Esophagus mucosa (tissue), 1 donor: Measurements from ENCODE around the gene VAMP5. TPM values are rescaled to one million over a fixed set of nuclear protein-coding genes. Genes with fewer than 3 reads are reported as not detected.
"Not testable (repeated sequence)": the region's sequence is repeated elsewhere in the genome, so short reads cannot be mapped to it uniquely, and the experiment has no call there.

ENCODE experiments used
- ATAC-seq: fragments of 200-7000 bp; cut with Tn5 transposase; one replicate; pipeline ENCODE4 v1.9.1; 2020
- total RNA-seq: library from RNA; stranded (reverse); gene quantifications from one replicate; pipeline ENCODE4 v1.2.4, GENCODE V29; 2023
- donor health status: DM: yes; HTN: yes; CAD: no.

The VAMP5 gene, protein sequence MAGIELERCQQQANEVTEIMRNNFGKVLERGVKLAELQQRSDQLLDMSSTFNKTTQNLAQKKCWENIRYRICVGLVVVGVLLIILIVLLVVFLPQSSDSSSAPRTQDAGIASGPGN
- total RNA-seq: 24.2 TPM

DNA sequence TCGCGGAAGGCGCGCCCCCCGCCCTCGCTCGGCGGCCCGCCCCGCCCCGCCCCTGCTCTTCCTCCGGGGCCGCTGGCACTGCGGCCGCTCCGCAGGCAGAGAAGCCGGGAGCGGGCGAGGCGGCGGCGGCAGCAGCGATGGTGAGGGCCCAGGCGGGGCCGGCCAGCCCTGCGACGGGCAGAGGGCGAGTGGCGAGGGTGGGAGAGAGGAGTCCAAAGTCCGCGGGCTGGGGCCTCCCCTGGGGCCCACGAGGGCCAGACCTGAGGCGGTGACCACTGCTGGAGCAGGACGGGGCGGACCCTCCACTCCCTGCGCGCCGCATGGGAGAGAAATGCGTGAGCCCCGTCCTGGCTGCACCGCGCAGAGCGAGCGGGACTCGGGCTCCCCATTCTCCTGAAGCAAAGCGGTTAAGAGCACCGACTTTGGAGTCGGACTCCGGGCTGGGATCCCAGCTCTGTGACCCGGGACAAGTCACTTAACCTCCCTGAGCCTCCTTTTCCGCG, at the start of gene VAMP5:
VAMP5 (plus strand) TSS at position 78 of the 503 bp plus-strand sequence; CDS start at position 138, 60 bp downstream.
- peak; percentile 35 for ATAC-seq

DNA sequence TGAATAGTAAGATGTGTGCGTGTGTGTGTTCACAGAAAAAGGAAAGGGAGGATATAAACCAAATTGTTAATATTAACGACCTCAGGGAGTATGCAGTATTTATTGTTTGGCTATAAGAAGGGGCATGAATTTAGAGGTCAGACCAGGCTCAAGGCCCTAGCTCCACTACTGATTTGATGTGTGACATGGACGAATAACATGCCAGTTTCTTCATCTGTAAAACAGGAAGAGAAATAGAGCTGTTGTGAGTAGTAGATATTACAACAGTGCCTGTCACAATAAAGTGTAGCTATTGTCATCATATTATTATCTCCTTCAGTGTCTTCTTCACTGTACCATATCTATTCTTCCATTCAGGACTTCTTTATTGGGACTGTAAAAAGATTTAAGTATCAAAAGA, 49.4 kb upstream of the VAMP5 start:
- no peak for ATAC-seq

DNA sequence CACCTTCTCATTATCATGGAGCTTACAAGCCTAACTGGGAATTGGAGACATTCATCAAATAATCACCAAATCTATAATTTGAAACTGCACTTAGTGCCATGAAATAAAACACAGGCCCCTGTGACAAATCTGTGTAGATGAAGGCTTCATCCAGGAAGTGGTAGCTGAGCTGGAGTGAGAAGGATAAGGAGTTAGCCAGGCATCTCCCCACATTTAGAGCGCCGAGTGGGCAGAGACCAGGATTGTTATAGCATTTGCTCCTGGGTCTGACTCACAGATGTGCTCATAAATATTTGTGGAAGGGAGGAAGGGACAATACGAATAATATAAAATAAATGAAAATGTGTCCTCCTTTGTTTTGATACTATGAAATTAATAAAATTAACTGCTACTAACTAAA, 47.8 kb upstream of the VAMP5 start:
- ATAC-seq: no peak

DNA sequence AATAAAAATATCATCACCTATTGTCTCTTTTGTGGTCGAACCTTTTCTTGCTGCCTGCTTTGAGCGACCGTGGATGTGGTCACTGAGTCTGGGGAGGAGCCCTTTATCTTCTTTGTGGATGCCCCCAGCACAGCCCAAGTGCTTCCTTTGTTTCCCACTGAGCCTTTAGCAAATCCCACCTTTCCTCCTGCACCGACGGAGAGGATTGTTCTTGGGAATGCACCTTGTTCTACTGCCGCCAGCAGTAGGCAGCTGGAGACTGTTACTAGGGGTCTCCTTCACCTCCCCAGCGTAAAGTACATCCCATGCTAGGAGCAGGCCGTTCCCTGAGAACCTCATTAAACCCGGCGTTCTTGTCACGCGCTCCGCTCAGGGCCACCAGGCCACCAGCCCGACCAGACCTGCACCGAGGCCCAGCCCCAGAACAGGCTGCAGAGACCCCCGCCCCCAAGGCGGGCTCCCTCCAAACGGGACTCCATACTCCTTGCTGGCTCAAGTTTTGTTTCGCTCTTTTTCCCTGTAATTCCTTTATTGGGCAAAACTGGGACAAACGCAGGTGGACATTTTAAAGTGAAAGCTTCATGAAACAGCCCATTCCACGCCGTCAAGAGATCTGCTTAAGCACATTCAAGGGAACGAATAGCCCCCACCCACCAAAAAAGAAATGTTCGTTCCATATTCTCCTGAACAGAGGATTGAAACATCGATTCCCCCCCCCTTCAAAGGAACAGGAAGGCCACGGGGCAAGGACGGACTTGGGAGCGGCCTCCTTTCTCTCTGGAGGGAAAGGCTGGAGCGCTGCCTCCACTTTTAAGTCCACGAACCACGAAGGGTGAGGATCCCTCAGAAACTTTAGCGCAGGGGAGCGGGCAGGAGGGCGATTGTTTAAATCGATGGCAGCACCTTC, 46.4 kb upstream of the VAMP5 start:
- ATAC-seq: peak; percentile 0

DNA sequence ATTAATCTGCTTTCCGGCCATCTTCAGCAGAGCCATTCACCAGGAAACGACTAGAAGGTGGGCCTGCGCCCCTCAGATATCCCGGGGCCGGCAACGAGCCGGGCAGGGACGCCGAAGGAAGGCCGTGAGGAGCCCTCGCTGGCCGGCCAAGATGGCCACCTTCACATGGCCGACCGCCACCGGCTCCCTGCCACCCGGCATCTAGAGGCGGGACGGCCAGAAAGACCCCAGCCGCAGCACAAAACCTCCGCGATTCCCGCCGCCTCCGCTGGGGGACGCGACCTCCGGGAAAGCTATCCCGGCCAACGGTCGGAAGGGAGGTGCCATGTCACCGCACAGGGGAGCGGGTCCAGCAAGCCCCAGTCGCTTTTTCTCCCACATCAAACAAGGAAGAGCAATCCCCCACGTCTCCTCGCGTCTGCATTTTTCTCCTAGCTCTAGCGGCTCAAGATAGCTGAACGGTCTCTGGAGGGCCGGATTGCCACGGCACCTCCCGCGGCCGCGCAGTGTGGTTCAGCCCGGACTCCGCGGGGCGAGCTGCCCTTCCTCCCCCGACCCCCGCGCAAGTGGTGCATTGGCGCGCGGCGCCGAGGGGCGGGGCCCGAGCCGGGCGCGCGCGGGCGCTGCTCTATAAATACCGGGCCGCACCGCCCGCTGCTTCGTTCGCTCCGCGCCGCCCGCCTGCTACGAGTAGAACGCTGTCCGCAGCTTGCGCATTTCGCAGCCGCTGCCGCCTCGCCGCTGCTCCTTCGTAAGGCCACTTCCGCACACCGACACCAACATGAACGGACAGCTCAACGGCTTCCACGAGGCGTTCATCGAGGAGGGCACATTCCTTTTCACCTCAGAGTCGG, 45.5 kb upstream of the VAMP5 start, which contains the start of gene MAT2A:
MAT2A (plus strand) TSS at position 662 of the 854 bp plus-strand sequence; CDS start at position 782, 120 bp downstream.
- ATAC-seq: peak; percentile 88

DNA sequence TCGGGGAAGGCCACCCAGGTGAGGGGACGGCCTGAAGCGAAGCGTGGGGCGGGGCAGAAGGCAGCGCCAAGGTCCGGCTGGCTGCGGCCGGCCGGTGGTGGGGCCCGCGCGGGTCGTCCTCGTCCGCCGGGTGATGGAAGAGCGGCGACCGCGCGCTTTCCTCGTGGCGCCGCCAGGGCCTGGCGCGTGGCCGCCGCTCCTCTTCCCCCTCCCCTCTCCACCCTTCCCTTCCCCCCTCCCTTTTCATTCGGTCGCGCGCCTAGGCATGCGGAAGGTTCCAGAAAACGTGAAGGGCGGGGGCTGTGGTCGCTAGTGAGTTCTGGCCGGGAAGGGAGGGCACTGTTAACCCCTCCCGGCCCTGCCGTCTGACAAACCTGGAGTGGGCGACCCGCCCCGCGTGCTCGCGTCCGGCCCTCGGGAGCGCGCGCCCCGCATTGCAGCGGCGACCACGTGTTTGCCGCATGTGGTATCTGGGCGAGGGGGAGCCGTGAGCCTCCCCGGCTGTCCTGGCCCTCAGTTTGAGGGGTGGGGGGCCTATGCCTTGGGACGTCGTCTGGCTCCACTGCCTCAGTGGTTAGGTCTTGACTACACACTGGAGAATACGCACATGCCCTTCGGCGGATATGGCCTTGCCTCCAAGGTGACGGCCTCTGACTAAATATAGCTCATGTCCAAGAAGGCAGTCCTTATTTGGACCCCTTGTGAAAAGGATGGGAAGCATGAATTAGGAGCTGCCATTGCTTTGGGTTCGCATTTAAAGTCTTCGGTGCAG, 44.7 kb upstream of the VAMP5 start:
- ATAC-seq: peak; percentile 70

DNA sequence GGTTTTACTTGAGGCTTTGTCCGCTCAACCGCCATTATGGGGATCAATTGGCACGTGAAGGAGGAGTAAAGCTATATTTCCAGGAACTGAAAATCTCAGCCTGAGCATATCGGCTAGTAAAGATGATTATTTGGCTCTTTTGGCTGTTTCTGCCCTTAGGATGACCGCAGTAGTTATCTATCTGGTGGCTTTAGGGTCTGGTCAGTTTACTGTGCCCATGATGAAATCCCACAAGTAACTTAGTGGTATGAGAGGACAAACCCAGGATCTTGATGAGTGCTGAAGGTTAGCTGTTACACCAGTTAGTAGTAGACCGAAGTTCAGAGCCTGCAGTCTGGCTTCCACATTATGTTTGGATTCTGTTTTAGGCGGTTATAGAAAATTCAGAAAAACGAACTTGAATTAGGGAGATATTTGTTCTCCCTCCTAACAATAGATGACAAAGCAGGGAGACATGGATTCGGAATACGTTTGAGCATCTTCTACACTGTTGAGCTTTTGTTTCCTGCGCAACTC, 44.0 kb upstream of the VAMP5 start:
- no peak for ATAC-seq

DNA sequence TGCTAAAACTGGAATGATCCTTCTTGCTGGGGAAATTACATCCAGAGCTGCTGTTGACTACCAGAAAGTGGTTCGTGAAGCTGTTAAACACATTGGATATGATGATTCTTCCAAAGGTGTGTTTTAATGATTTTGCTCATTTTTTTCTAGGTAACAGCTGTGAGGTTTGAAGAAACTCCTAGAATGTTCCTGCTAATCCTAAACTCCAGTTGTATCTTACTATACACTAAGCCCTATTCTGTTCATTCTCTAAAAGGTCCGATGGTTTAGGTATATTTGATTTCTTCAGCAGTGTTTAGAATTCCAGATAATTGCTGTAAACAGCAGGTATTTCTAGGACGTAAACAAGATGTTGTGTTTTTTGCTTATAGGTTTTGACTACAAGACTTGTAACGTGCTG, 43.0 kb upstream of the VAMP5 start:
- no peak for ATAC-seq

DNA sequence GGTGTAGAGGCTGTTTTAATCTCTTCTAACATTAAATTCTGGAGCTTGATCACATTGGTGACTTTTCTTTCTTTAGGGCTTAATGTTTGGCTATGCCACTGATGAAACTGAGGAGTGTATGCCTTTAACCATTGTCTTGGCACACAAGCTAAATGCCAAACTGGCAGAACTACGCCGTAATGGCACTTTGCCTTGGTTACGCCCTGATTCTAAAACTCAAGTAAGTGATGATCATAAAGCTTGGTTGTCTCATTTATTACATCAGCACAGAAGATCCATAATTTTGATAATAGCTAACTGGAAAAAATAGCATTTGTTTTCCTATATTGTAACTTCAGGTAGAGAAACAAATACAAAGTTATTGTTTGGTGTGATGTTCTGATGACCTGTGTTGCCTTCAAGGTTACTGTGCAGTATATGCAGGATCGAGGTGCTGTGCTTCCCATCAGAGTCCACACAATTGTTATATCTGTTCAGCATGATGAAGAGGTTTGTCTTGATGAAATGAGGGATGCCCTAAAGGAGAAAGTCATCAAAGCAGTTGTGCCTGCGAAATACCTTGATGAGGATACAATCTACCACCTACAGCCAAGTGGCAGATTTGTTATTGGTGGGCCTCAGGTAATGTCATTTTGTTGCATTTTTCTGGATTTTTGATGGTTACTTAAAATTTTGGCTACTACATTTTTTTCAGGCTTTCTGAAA, 42.3 kb upstream of the VAMP5 start:
- ATAC-seq: no peak

DNA sequence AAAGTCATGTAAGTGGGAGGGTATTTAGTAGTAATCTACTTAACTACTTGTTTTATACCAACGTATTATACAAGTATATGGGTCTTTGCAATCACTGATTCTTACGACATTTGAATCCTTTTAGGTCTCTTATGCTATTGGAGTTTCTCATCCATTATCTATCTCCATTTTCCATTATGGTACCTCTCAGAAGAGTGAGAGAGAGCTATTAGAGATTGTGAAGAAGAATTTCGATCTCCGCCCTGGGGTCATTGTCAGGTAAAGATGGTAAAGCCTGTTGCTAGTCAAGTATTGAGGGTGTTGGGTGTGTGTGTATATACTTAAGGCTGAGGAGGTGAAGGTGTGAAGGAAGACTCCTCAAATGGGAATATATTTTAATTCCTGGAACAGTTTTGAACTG, 41.5 kb upstream of the VAMP5 start:
- ATAC-seq: no peak

DNA sequence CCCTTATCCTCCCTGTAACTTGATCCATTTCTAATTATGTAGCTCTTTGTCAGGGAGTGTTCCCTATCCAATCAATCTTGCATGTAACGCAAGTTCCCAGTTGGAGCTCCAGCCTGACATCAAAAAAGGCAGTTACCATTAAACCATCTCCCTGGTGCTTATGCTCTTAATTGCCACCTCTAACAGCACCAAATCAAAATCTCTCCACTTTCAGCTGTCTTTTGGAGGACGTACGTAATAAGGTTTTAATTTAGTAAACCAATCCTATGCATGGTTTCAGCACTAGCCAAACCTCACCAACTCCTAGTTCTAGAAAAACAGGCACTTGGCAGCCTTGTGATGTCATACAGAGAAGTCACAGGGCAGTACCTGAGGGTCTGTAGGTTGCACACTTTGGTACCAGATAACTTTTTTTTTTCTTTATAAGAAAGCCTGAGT, 40.0 kb upstream of the VAMP5 start:
- ATAC-seq: not testable (repeated sequence)

DNA sequence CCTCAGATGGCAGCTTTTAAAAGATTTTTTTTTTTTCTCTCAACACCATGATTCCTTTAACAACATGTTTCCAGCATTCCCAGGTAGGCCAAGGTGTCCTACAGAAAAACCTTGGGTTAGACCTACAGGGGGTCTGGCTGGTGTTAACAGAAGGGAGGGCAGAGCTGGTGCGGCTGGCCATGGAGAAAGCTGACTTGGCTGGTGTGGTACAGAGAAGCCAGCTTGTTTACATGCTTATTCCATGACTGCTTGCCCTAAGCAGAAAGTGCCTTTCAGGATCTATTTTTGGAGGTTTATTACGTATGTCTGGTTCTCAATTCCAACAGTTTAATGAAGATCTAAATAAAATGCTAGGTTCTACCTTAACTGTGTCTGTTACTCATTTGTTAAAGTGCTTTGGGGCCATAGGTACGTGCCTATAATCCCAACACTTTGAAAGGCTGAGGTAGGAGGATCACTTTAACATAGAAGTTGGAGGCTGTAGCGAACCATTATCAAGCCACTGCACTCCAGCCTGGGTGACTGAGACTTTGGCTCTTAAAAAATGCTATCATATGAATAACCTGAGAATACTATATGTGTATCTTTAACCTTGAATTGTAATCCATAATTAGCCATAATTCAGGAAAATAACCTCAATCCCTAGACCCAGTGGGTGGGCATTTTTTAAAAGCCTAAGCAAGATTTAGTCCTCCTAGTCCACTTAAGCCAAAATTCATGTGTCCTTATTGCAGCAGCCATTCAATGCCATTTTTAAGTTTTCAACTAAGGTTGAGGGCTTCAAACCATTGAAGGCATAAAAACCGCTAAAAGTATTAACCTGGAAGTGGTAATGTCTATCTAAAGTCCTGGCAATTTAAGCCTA, 39.1 kb upstream of the VAMP5 start:
- not testable (repeated sequence) for ATAC-seq

DNA sequence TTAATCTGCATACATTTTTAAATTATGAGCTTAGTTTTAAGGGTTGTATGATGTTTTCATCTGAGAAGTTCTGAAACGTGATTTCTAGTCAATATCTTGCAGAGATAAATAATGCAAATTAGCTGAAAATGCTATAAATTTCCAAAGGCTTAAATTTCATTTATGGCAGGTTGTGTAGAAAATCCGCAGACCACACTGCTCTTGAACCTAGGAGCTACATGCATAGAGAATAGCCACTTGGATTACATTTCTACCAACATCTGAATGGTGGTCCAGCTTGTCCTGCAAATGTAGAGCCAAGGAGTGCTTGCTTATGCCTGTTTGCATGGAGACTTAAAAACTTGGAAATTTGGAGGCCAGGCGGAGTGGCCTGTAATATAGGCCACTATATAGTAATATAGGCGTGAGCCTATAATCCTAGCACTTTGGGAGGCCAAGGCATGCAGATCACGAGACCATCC, 38.4 kb upstream of the VAMP5 start:
- peak; percentile 25 for ATAC-seq

DNA sequence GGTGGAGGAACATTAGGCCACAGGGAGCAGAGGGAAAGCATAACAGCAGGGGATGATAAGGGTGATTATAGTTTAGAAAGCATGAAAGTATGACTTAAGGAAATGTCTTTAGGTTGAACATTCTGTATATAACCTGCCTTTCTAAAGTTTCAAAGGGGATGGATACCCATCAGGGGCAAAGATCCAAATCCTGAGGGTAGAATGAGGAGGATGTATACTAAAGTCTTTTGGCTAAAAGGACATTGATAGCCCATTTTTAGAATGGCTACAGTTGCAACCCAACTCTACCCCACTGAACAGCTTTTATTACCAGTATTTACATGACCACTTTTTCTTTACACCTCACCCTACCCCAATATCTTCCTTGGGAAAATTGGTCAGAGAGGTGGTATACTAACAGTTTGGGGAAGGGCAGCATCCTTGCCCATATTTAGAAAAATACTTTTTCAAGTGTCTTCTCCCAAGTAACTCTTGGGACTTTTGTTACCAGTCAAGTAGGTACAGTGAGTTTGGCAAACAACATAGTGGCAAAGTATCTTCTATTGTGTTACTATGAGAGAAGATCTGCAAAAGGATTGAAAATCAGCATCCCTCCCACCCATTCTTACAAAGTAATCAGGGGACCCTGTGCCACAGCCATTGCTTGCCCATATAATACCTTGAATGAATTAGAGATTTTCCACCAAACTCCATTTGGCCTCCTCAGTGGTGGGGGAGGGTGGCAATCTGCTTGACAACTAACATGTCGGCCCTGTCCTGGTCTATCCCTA, 37.0 kb upstream of the VAMP5 start:
- no peak for ATAC-seq

DNA sequence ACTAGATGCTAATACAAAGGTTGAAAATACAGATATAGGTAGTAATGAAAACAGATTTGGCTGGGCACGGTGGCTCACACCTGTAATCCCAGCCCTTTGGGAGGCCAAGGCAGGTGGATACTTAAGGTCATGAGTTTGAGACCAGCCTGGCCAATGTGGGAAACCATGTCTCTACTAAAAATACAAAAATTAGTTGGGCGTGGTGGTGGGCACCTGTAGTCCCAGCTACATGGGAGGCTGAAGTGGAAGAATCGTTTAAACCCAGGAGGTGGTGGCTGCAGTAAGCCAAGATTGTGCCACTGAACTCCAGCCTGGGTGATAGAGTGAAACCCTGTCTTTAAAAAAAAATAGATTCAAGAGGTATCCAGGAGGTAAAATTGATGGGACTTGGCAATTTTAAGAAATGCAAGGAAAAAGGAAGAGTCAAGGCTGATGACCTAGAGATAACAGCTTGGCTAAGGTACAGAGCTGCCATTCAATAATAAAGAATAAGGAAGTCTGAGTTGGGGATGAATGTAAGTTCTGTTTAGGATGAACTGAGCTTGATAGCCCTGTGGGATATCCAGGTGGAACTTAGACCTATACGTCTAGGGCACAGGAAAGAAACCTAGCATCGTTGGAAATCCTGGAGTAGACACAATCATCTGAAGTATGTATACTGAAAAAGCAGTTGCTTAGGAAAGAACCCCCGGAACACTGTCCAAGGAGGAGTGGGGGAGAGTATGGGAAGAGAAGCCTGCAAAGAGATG, 36.2 kb upstream of the VAMP5 start:
- ATAC-seq: no peak

DNA sequence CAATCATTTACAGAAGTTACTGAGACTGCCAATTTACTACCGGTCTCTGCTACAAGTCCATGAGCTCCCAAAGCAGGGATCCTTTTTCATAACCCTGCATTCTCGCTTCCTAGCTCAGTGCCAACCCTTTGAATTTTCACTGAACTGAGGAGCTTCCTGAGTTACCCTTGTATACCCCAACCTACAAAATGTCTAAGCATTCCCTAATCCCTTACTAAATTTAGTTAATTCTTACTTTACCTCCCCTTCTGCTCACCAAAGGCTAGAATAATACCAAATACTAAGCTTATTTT, 35.7 kb upstream of the VAMP5 start:
- no peak for ATAC-seq

DNA sequence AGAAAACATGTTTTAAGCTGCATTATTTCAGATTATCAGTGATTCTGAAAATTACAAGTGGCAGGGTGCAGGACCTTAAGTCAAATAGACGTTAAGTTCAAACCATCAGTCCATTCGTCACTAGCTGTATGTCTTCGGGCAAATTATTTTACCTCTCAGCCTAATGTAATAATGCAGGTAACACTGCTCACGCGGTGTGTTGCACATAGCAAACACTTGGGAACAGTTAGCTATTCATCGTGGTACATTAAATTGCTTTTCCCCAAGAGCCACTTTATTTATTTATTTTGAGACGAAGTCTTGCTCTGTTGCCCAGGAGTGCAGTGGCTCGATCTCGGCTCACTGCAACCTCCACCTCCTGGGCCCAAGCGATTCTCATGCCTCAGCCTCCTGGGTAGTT, 35.1 kb upstream of the VAMP5 start:
- no peak for ATAC-seq

DNA sequence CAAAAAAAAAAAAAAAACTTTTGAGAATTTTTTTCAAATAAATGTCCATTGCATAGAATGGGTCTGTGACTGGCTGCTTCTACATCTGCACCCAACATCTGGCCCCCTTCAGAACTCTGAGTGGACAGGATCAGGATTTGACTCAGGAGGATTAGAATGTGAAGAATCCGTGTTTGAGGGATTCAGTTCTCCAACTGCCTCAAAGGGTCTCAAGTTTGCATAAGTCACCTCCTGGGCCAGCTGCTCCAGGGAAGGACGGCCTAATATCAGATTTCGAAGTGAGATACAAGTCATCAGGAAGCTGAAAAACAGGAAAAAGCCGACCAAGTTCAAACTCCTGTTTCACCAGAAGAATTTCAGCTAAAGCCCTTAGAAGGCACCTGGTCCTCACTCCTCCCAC, 34.4 kb upstream of the VAMP5 start:
- ATAC-seq: no peak

DNA sequence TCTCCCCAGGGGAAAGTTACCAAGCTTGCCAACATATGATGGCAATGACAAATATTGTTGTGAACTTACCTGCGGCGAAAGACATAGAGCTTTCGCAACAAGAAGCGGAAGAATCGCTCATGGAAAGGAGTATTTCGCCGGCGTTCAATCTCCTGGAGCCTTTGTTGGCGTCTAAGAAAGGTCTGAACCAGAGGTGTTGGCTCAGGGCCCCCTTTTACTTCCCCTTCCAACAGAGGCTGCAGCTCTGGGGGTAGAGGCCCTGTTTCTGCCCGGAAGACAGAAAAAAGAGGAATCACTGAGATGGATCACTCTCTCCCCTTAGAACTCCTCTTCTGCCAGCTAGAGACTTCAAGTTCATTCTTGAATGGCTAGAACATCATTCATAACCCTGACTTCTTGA, 33.7 kb upstream of the VAMP5 start:
- no peak for ATAC-seq
